CD14-positive monocyte (primary cell): ENCODE data around the gene LHB. TPM values are rescaled to one million over a fixed set of nuclear protein-coding genes. Genes with fewer than 3 reads are reported as not detected.
"Not testable (repeated sequence)": the region's sequence is repeated elsewhere in the genome, so short reads cannot be mapped to it uniquely, and the experiment has no call there.

ENCODE experiments used
- DNase-seq, 3 donors: peaks; one replicate each; pipeline ENCODE4 v3.0.0-alpha.2; 2011 to 2022
- H2AFZ ChIP-seq: 2 replicates; pipeline ENCODE4 v1.6.0; 2012; ENCODE audit warnings: mild to moderate bottlenecking, low read depth, low read length, inconsistent platforms; ENCODE audit not compliant: insufficient read depth, poor library complexity, severe bottlenecking
- H3K27ac ChIP-seq, 2 donors: 1 replicate in 1 of 2; 2 replicates in 1 of 2; pipeline ENCODE4 v1.5.1; 2012 to 2013; ENCODE audit warnings: low read length in 2 of 2, control low read depth in 1 of 2, inconsistent platforms in 1 of 2, low read depth in 1 of 2, mild to moderate bottlenecking in 1 of 2
- H3K27me3 ChIP-seq, 2 donors: one replicate each; pipeline versions ENCODE4 v1.6.0 to v1.6.1; 2011 to 2013; ENCODE audit warnings: low read length in 2 of 2; ENCODE audit not compliant: control insufficient read depth in 2 of 2, insufficient read depth in 2 of 2
- H3K36me3 ChIP-seq, 2 donors: replicated peaks in 1 of 2; 1 replicate in 1 of 2; 2 replicates in 1 of 2; pipeline versions ENCODE4 v1.5.1 to v1.6.1; 2012 to 2013; ENCODE audit warnings: low read length in 2 of 2, control low read depth in 1 of 2, inconsistent platforms in 1 of 2, mild to moderate bottlenecking in 1 of 2; ENCODE audit not compliant: insufficient read depth in 2 of 2, control insufficient read depth in 1 of 2
- H3K4me1 ChIP-seq, 2 donors: 1 replicate in 1 of 2; 2 replicates in 1 of 2; pipeline versions ENCODE4 v1.5.1 to v1.6.1; 2012 to 2013; ENCODE audit warnings: low read length in 2 of 2, control low read depth in 1 of 2, inconsistent platforms in 1 of 2, mild to moderate bottlenecking in 1 of 2, moderate library complexity in 1 of 2; ENCODE audit not compliant: insufficient read depth in 2 of 2, control insufficient read depth in 1 of 2
- H3K4me2 ChIP-seq: replicated peaks from 2 replicates; pipeline ENCODE3; 2012; ENCODE audit warnings: low read length, moderate library complexity, mild to moderate bottlenecking; ENCODE audit not compliant: poor library complexity, severe bottlenecking; ENCODE audit errors: extremely low read depth
- H3K4me3 ChIP-seq, 3 experiments: fragments of 200-600 bp in 1 of 3; sonication (generic) in 1 of 3; replicated peaks in 1 of 3; 1 replicate in 2 of 3; 2 replicates in 1 of 3; pipeline ENCODE4 v1.5.1; 2011 to 2013; ENCODE audit warnings: low read length in 3 of 3, mild to moderate bottlenecking in 3 of 3, control low read depth in 2 of 3, low read depth in 2 of 3, inconsistent platforms in 1 of 3, moderate library complexity in 1 of 3
- H3K79me2 ChIP-seq: 2 replicates; pipeline ENCODE4 v1.6.0; 2012; ENCODE audit warnings: mild to moderate bottlenecking, control low read depth, inconsistent platforms, low read length, moderate library complexity; ENCODE audit not compliant: insufficient read depth
- H3K9ac ChIP-seq: 2 replicates; pipeline ENCODE4 v1.6.0; 2017; ENCODE audit warnings: low read length, mild to moderate bottlenecking; ENCODE audit not compliant: insufficient read depth, poor library complexity, severe bottlenecking
- H3K9me3 ChIP-seq, 2 donors: replicated peaks in 1 of 2; 1 replicate in 1 of 2; 2 replicates in 1 of 2; pipeline versions ENCODE4 v1.5.1 to v1.6.1; 2012 to 2013; ENCODE audit warnings: low read length in 2 of 2, control low read depth in 1 of 2; ENCODE audit not compliant: control insufficient read depth in 1 of 2, insufficient read depth in 1 of 2
- H4K20me1 ChIP-seq: 2 replicates; pipeline ENCODE4 v1.6.0; 2012; ENCODE audit warnings: mild to moderate bottlenecking, low read length, control low read depth, moderate library complexity; ENCODE audit not compliant: insufficient read depth
- H3K27ac Mint-ChIP-seq, 7 donors: one replicate each; pipeline ENCODE4 v1.8.0; 2020; ENCODE audit warnings: mild to moderate bottlenecking in 7 of 7, mixed read lengths in 7 of 7, moderate library complexity in 6 of 7, inconsistent platforms in 2 of 7
- H3K27me3 Mint-ChIP-seq, 3 donors: one replicate each; pipeline ENCODE4 v1.8.0; 2021 to 2022; ENCODE audit warnings: low read depth in 3 of 3, mild to moderate bottlenecking in 3 of 3, mixed read lengths in 3 of 3, moderate library complexity in 3 of 3, inconsistent platforms in 1 of 3
- H3K36me3 Mint-ChIP-seq, 2 donors: one replicate each; pipeline ENCODE4 v1.8.0; 2020; ENCODE audit warnings: mixed read lengths in 2 of 2, inconsistent platforms in 1 of 2, mild to moderate bottlenecking in 1 of 2
- H3K4me1 Mint-ChIP-seq: one replicate; pipeline ENCODE4 v1.8.0; 2020; ENCODE audit warnings: mild to moderate bottlenecking, mixed read lengths
- H3K4me3 Mint-ChIP-seq, 2 donors: one replicate each; pipeline ENCODE4 v1.8.0; 2020; ENCODE audit warnings: mild to moderate bottlenecking in 2 of 2, mixed read lengths in 2 of 2, moderate library complexity in 1 of 2
- H3K9me3 Mint-ChIP-seq, 7 donors: one replicate each; pipeline ENCODE4 v1.8.0; 2020 to 2022; ENCODE audit warnings: mixed read lengths in 7 of 7, mild to moderate bottlenecking in 6 of 7, moderate library complexity in 6 of 7, inconsistent platforms in 2 of 7
- CTCF ChIP-seq: fragments of 200-600 bp; IDR thresholded peaks from one replicate; pipeline ENCODE4 v1.8.0; 2022; ENCODE audit warnings: antibody characterized with exemption, mild to moderate bottlenecking
- WGBS: methylation state at CpG from one replicate; pipeline ENCODE4 v1.1.5; 2013; ENCODE audit warnings: missing lambda C conversion rate; ENCODE audit not compliant: insufficient coverage; 5-methylcytosine and 5-hydroxymethylcytosine counted together
- intact Hi-C, 2 donors: fragments of 100-400 bp; cut with micrococcal nuclease; formaldehyde crosslinking; loops; one replicate each; pipeline versions ENCODE4 v1.15.0 to v1.15.1; 2023
- polyA plus RNA-seq, 3 donors: library from polyadenylated mRNA; depleted of rRNA in 1 of 3; unstranded in 2 of 3; stranded (reverse) in 1 of 3; fragments of 300-500 nt in 2 of 3; fragments of >200 nt in 1 of 3; fragmentation: Illumina TruSeq in 2 of 3; gene quantifications; 1 replicate in 2 of 3; 2 replicates in 1 of 3; pipeline ENCODE4 v1.2.3, GENCODE V29; 2012 to 2021

LHB gene
- polyA plus RNA-seq, 3 donors, result 0.48 TPM; not detected in 2

GRCh38 chr19:49024233-49024632, 7.3 kb upstream of the LHB start, which contains the start of gene CGB3:
CGB3 (minus strand) TSS chr19:49024333; CDS start chr19:49023971, 362 bp downstream.
- H3K79me2 ChIP-seq, H3K36me3 Mint-ChIP-seq, H3K4me1 ChIP-seq, H3K36me3 ChIP-seq, H3K9me3 Mint-ChIP-seq, H2AFZ ChIP-seq, H4K20me1 ChIP-seq, H3K4me3 Mint-ChIP-seq, H3K9ac ChIP-seq, H3K4me2 ChIP-seq, DNase-seq, H3K27ac Mint-ChIP-seq, H3K27ac ChIP-seq, H3K4me3 ChIP-seq, intact Hi-C loops, H3K9me3 ChIP-seq: not testable (repeated sequence)
- peaks cover 25 to 31% (median 28%) of the 10 kb centered on the region in 3 donors for H3K27me3 Mint-ChIP-seq
- WGBS, result no CpG with 5 or more reads among the region's 15 CpGs
- peaks cover 13% of the 10 kb centered on the region for H3K4me1 Mint-ChIP-seq
- peaks cover 5 to 26% of the 10 kb centered on the region in 2 donors for H3K27me3 ChIP-seq

GRCh38 chr19:49022116-49022515, 5.2 kb upstream of the LHB start:
- no peak for TF ChIP-seq CTCF
- Histone ChIP-seq H3K9me3 (no peaks in the 10 kb centered on the region), H2AFZ (no peak overlapping the region), H3K27me3 (peaks cover 14 to 47% of the 10 kb centered on the region in 2 donors), H3K4me1 (peaks cover 24 to 29% of the 10 kb centered on the region in 2 donors), H3K4me3 (no peak overlapping the region), H4K20me1 (no peaks in the 10 kb centered on the region), H3K9ac (no peak overlapping the region), H3K36me3 (no peaks in the 10 kb centered on the region), H3K79me2 (no peaks in the 10 kb centered on the region), H3K4me2 (no peak overlapping the region), H3K27ac (no peak overlapping the region)
- Mint-ChIP-seq H3K4me1 (peaks cover 29% of the 10 kb centered on the region), H3K9me3 (peaks cover 0 to 10% (median 5%) of the 10 kb centered on the region in 7 donors), H3K4me3 (peak overlapping the region in 1 of 2 donors; percentile 24), H3K36me3 (peaks cover 4 to 5% of the 10 kb centered on the region in 2 donors), H3K27ac (no peak overlapping the region), H3K27me3 (peaks cover 36 to 51% (median 45%) of the 10 kb centered on the region in 3 donors)
- DNase-seq, result no peak
- WGBS, result 97% methylated on average over 5 of the region's 9 CpGs
- intact Hi-C loops, result no loop called here
